Measurements from ENCODE around the gene KAZALD1. TPM values are rescaled to one million over a fixed set of nuclear protein-coding genes. Genes with fewer than 3 reads are reported as not detected.

The KAZALD1 gene
- polyA plus RNA-seq, 1 donor, result 29.0 TPM

GRCh38 chr10:101095004-101095403 is 33.2 kb downstream of the KAZALD1 start:
- no peaks in the 10 kb centered on the region for H3K36me3 ChIP-seq (ENCODE audit: control insufficient read depth, insufficient read depth, low read length)
- peaks cover 2% of the 10 kb centered on the region for H3K4me1 ChIP-seq (ENCODE audit: control insufficient read depth, insufficient read depth, low read length)
- DNase-seq, result no peak
- H3K27me3 ChIP-seq (ENCODE audit: control insufficient read depth, insufficient read depth, low read length), result peaks cover 76% of the 10 kb centered on the region
- no peak overlapping the region for H3K27ac ChIP-seq (ENCODE audit: low read length)
- WGBS (ENCODE audit: insufficient coverage, low lambda C conversion rate), result 80% methylated on average over 1 of the region's 6 CpGs
- H3K9me3 ChIP-seq (ENCODE audit: control insufficient read depth, low read depth, low read length), result no peaks in the 10 kb centered on the region
- H3K4me3 ChIP-seq (ENCODE audit: low read length), result no peak overlapping the region

- Histone ChIP-seq H3K27ac (ENCODE audit: low read length) (no peak overlapping the region), H3K27me3 (ENCODE audit: control insufficient read depth, insufficient read depth, low read length) (peaks cover 78% of the 10 kb centered on the region), H3K36me3 (ENCODE audit: control insufficient read depth, insufficient read depth, low read length) (no peaks in the 10 kb centered on the region), H3K4me1 (ENCODE audit: control insufficient read depth, insufficient read depth, low read length) (no peaks in the 10 kb centered on the region), H3K9me3 (ENCODE audit: control insufficient read depth, low read depth, low read length) (no peaks in the 10 kb centered on the region), H3K4me3 (ENCODE audit: low read length) (no peak overlapping the region)
- DNase-seq, result peak; percentile 78 to 80
- WGBS (ENCODE audit: insufficient coverage, low lambda C conversion rate), result no CpG with 5 or more reads among the region's 7 CpGs
These were observed 33.9 kb downstream of the KAZALD1 start for GRCh38 chr10:101095550-101096213.

- no peak overlapping the region for H3K27ac ChIP-seq (ENCODE audit: low read length)
- no peak for DNase-seq
- no peaks in the 10 kb centered on the region for H3K9me3 ChIP-seq (ENCODE audit: control insufficient read depth, low read depth, low read length)
- no peak overlapping the region for H3K4me3 ChIP-seq (ENCODE audit: low read length)
- WGBS (ENCODE audit: insufficient coverage, low lambda C conversion rate), result no CpG with 5 or more reads among the region's 4 CpGs
- no peaks in the 10 kb centered on the region for H3K4me1 ChIP-seq (ENCODE audit: control insufficient read depth, insufficient read depth, low read length)
- no peaks in the 10 kb centered on the region for H3K36me3 ChIP-seq (ENCODE audit: control insufficient read depth, insufficient read depth, low read length)
- peaks cover 72% of the 10 kb centered on the region for H3K27me3 ChIP-seq (ENCODE audit: control insufficient read depth, insufficient read depth, low read length)
These were observed 34.6 kb downstream of the KAZALD1 start for GRCh38 chr10:101096378-101096777.

- peaks cover 70% of the 10 kb centered on the region for H3K27me3 ChIP-seq (ENCODE audit: control insufficient read depth, insufficient read depth, low read length)
- no peaks in the 10 kb centered on the region for H3K9me3 ChIP-seq (ENCODE audit: control insufficient read depth, low read depth, low read length)
- WGBS (ENCODE audit: insufficient coverage, low lambda C conversion rate), result no CpG with 5 or more reads among the region's 4 CpGs
- no peaks in the 10 kb centered on the region for H3K4me1 ChIP-seq (ENCODE audit: control insufficient read depth, insufficient read depth, low read length)
- H3K4me3 ChIP-seq (ENCODE audit: low read length), result no peak overlapping the region
- H3K27ac ChIP-seq (ENCODE audit: low read length), result no peak overlapping the region
- no peak for DNase-seq
- H3K36me3 ChIP-seq (ENCODE audit: control insufficient read depth, insufficient read depth, low read length), result no peaks in the 10 kb centered on the region
These were observed 36.1 kb downstream of the KAZALD1 start for GRCh38 chr10:101097881-101098280.

- Histone ChIP-seq H3K4me1 (ENCODE audit: control insufficient read depth, insufficient read depth, low read length) (no peaks in the 10 kb centered on the region), H3K36me3 (ENCODE audit: control insufficient read depth, insufficient read depth, low read length) (no peaks in the 10 kb centered on the region), H3K9me3 (ENCODE audit: control insufficient read depth, low read depth, low read length) (no peaks in the 10 kb centered on the region), H3K27me3 (ENCODE audit: control insufficient read depth, insufficient read depth, low read length) (peaks cover 61% of the 10 kb centered on the region), H3K4me3 (ENCODE audit: low read length) (no peak overlapping the region), H3K27ac (ENCODE audit: low read length) (no peak overlapping the region)
- no peak for DNase-seq
- WGBS (ENCODE audit: insufficient coverage, low lambda C conversion rate), result no CpG with 5 or more reads among the region's 6 CpGs
These were observed 38.1 kb downstream of the KAZALD1 start for GRCh38 chr10:101099901-101100300.

- Histone ChIP-seq H3K4me3 (ENCODE audit: low read length) (no peak overlapping the region), H3K27ac (ENCODE audit: low read length) (no peak overlapping the region), H3K36me3 (ENCODE audit: control insufficient read depth, insufficient read depth, low read length) (no peaks in the 10 kb centered on the region), H3K4me1 (ENCODE audit: control insufficient read depth, insufficient read depth, low read length) (no peaks in the 10 kb centered on the region), H3K9me3 (ENCODE audit: control insufficient read depth, low read depth, low read length) (no peaks in the 10 kb centered on the region), H3K27me3 (ENCODE audit: control insufficient read depth, insufficient read depth, low read length) (peaks cover 64% of the 10 kb centered on the region)
- 83% methylated on average over 2 of the region's 4 CpGs for WGBS (ENCODE audit: insufficient coverage, low lambda C conversion rate)
- DNase-seq, result no peak
These were observed 39.6 kb downstream of the KAZALD1 start for GRCh38 chr10:101101372-101101881.

GRCh38 chr10:101103430-101103829 is 41.6 kb downstream of the KAZALD1 start:
- Histone ChIP-seq H3K4me3 (ENCODE audit: low read length) (no peak overlapping the region), H3K27ac (ENCODE audit: low read length) (no peak overlapping the region), H3K4me1 (ENCODE audit: control insufficient read depth, insufficient read depth, low read length) (no peaks in the 10 kb centered on the region), H3K27me3 (ENCODE audit: control insufficient read depth, insufficient read depth, low read length) (peaks cover 59% of the 10 kb centered on the region), H3K36me3 (ENCODE audit: control insufficient read depth, insufficient read depth, low read length) (no peaks in the 10 kb centered on the region), H3K9me3 (ENCODE audit: control insufficient read depth, low read depth, low read length) (no peaks in the 10 kb centered on the region)
- no peak for DNase-seq
- WGBS (ENCODE audit: insufficient coverage, low lambda C conversion rate), result no CpG with 5 or more reads among the region's 2 CpGs

GRCh38 chr10:101106351-101106750 is 44.6 kb downstream of the KAZALD1 start:
- H3K9me3 ChIP-seq (ENCODE audit: control insufficient read depth, low read depth, low read length), result no peaks in the 10 kb centered on the region
- no peak overlapping the region for H3K4me3 ChIP-seq (ENCODE audit: low read length)
- no peaks in the 10 kb centered on the region for H3K4me1 ChIP-seq (ENCODE audit: control insufficient read depth, insufficient read depth, low read length)
- 82% methylated on average over 1 of the region's 6 CpGs for WGBS (ENCODE audit: insufficient coverage, low lambda C conversion rate)
- H3K27ac ChIP-seq (ENCODE audit: low read length), result no peak overlapping the region
- DNase-seq, result no peak
- peaks cover 57% of the 10 kb centered on the region for H3K27me3 ChIP-seq (ENCODE audit: control insufficient read depth, insufficient read depth, low read length)
- H3K36me3 ChIP-seq (ENCODE audit: control insufficient read depth, insufficient read depth, low read length), result no peaks in the 10 kb centered on the region

GRCh38 chr10:101107771-101108170 is 46.0 kb downstream of the KAZALD1 start:
- Histone ChIP-seq H3K9me3 (ENCODE audit: control insufficient read depth, low read depth, low read length) (no peaks in the 10 kb centered on the region), H3K27me3 (ENCODE audit: control insufficient read depth, insufficient read depth, low read length) (peaks cover 51% of the 10 kb centered on the region), H3K4me3 (ENCODE audit: low read length) (no peak overlapping the region), H3K36me3 (ENCODE audit: control insufficient read depth, insufficient read depth, low read length) (no peaks in the 10 kb centered on the region), H3K27ac (ENCODE audit: low read length) (no peak overlapping the region), H3K4me1 (ENCODE audit: control insufficient read depth, insufficient read depth, low read length) (no peaks in the 10 kb centered on the region)
- DNase-seq, result no peak
- WGBS (ENCODE audit: insufficient coverage, low lambda C conversion rate), result no CpG with 5 or more reads among the region's 5 CpGs

- H3K4me3 ChIP-seq (ENCODE audit: low read length), result no peak overlapping the region
- no CpG with 5 or more reads among the region's 6 CpGs for WGBS (ENCODE audit: insufficient coverage, low lambda C conversion rate)
- H3K27ac ChIP-seq (ENCODE audit: low read length), result no peak overlapping the region
- no peaks in the 10 kb centered on the region for H3K4me1 ChIP-seq (ENCODE audit: control insufficient read depth, insufficient read depth, low read length)
- DNase-seq, result no peak
- peaks cover 57% of the 10 kb centered on the region for H3K27me3 ChIP-seq (ENCODE audit: control insufficient read depth, insufficient read depth, low read length)
- H3K36me3 ChIP-seq (ENCODE audit: control insufficient read depth, insufficient read depth, low read length), result no peaks in the 10 kb centered on the region
- no peaks in the 10 kb centered on the region for H3K9me3 ChIP-seq (ENCODE audit: control insufficient read depth, low read depth, low read length)
These were observed 49.2 kb downstream of the KAZALD1 start for GRCh38 chr10:101110856-101111523.

All from large intestine (tissue), 3 donors.